ENCODE measurements around the gene PLP2.
A peak's percentile ranks its signal among the peaks of the same experiment; 100 is the strongest.

PLP2 gene

DNA sequence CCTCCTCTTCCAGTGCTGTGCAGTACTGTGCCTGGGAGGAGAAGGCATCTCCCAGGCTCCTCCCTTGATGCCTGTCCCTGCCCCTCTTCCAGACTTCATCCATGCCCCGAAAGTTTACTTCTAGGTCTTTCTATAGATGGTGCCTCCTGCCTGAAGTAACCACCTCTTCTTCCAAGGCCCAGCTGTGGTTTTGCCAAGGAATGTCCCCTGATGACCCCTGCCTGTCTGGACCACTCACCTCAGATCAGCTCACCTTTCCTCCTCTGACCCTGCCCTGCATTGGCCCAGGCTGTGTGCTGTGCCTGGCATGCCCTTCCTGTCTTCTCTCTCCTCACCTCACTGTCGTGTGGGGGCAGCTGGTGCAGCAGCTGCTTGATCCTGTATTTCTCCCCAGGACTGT, 7.7 kb downstream of the PLP2 start:
- peaks cover 8% of the 10 kb centered on the region for H3K27me3 ChIP-seq (ENCODE audit: insufficient read depth, low read depth, severe bottlenecking)
- TF ChIP-seq, protein P1, sequence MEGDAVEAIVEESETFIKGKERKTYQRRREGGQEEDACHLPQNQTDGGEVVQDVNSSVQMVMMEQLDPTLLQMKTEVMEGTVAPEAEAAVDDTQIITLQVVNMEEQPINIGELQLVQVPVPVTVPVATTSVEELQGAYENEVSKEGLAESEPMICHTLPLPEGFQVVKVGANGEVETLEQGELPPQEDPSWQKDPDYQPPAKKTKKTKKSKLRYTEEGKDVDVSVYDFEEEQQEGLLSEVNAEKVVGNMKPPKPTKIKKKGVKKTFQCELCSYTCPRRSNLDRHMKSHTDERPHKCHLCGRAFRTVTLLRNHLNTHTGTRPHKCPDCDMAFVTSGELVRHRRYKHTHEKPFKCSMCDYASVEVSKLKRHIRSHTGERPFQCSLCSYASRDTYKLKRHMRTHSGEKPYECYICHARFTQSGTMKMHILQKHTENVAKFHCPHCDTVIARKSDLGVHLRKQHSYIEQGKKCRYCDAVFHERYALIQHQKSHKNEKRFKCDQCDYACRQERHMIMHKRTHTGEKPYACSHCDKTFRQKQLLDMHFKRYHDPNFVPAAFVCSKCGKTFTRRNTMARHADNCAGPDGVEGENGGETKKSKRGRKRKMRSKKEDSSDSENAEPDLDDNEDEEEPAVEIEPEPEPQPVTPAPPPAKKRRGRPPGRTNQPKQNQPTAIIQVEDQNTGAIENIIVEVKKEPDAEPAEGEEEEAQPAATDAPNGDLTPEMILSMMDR (IDR thresholded peaks at IDR 0.05; ENCODE audit: low read depth, low read length) = no peak
- no peak overlapping the region for H3K4me3 ChIP-seq (ENCODE audit: low read depth, low read length)
- DNase-seq = no peak
- H3K36me3 ChIP-seq = peaks cover 7% of the 10 kb centered on the region
- H3K9me3 ChIP-seq (ENCODE audit: severe bottlenecking) = no peaks in the 10 kb centered on the region
- H3K27ac ChIP-seq = no peak overlapping the region

DNA sequence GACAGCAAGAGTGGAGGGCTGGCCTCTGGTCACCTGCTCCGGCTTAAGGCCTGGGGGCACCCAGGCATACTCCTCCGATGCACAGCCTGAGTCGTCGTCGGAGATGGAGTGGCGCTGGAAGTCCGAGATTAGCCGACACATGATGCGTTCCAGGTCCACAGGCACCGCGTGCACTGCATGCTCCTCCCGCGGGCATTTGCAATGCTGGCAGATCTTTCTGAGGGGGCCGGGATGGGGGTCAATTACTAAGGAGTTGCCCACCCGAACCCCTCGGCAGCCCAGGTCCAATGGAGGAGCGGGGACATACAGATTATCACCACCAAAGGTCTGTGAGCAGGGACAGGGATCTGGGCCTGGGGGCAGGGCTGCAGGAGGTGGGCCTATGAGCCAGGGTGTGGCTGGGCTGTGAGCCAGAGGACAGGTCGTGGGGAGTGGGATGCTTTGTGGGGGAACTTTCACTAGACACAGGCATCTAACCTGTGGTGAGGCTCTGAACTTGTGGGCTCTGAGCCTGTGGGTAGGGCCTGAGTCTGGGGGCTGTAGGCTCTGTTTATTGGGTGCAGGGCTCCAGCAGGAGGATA, 12.1 kb downstream of the PLP2 start:
- H3K27me3 ChIP-seq (ENCODE audit: insufficient read depth, low read depth, severe bottlenecking) = peaks cover 15% of the 10 kb centered on the region
- no peaks in the 10 kb centered on the region for H3K36me3 ChIP-seq
- no peak for DNase-seq
- no peak overlapping the region for H3K27ac ChIP-seq
- TF ChIP-seq, protein P1 (IDR thresholded peaks at IDR 0.05; ENCODE audit: low read depth, low read length) = no peak
- H3K4me3 ChIP-seq (ENCODE audit: low read depth, low read length) = no peak overlapping the region
- no peaks in the 10 kb centered on the region for H3K9me3 ChIP-seq (ENCODE audit: severe bottlenecking)

GRCh38 chrX:49184294-49185281, 12.9 kb downstream of the PLP2 start:
- TF ChIP-seq, protein P1 (IDR thresholded peaks at IDR 0.05; ENCODE audit: low read depth, low read length) = no peak
- Histone ChIP-seq H3K36me3 (peaks cover 5% of the 10 kb centered on the region), H3K27ac (no peak overlapping the region), H3K9me3 (ENCODE audit: severe bottlenecking) (no peaks in the 10 kb centered on the region), H3K27me3 (ENCODE audit: insufficient read depth, low read depth, severe bottlenecking) (peaks cover 15% of the 10 kb centered on the region), H3K4me3 (ENCODE audit: low read depth, low read length) (no peak overlapping the region)
- no peak for DNase-seq

- TF ChIP-seq, protein P1 (IDR thresholded peaks at IDR 0.05; ENCODE audit: low read depth, low read length) = peak; percentile 52
- H3K27ac ChIP-seq = peak within 1 kb of the TSS; percentile 78
- no peaks in the 10 kb centered on the region for H3K9me3 ChIP-seq (ENCODE audit: severe bottlenecking)
- H3K27me3 ChIP-seq (ENCODE audit: insufficient read depth, low read depth, severe bottlenecking) = peaks cover 15% of the 10 kb centered on the region
- peaks cover 15% of the 10 kb centered on the region for H3K36me3 ChIP-seq
- peak within 1 kb of the TSS; percentile 57 for H3K4me3 ChIP-seq (ENCODE audit: low read depth, low read length)
- peak; percentile 83 for DNase-seq
These were observed 14.7 kb downstream of the PLP2 start, which contains the start of gene PRICKLE3 for GRCh38 chrX:49186125-49187027. PRICKLE3 (minus strand) TSS chrX:49186373; CDS start chrX:49186297, 76 bp downstream.

DNA sequence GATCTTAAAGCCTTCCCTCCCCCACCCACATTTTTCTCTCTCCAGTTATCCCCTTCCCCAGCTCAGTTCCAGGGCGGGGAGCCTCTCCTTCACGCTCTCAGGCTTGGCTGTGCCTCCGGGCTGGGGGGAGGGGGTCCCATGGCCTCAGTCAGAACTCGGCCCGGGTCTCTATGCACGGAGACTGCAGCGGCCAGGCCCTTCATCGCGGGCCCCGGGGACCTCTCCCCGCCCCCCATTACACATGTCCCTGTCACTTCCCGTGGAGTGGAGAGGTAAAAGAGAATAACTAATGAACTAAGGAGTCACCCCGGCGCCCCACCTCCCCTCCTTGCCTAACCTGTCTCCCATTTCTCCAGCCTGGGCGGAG, 15.3 kb downstream of the PLP2 start:
- peak; percentile 51 for DNase-seq
- Histone ChIP-seq H3K4me3 (ENCODE audit: low read depth, low read length) (peak overlapping the region; percentile 57; the same call in 1 of the 2 replicates), H3K9me3 (ENCODE audit: severe bottlenecking) (no peaks in the 10 kb centered on the region), H3K27ac (peak overlapping the region; percentile 78), H3K27me3 (ENCODE audit: insufficient read depth, low read depth, severe bottlenecking) (peaks cover 18% of the 10 kb centered on the region), H3K36me3 (peaks cover 21% of the 10 kb centered on the region)
- TF ChIP-seq, protein P1 (IDR thresholded peaks at IDR 0.05; ENCODE audit: low read depth, low read length) = no peak
